Left kidney (tissue), 2 donors: ENCODE measurements around the gene PDZD2. TPM values are rescaled to one million over a fixed set of nuclear protein-coding genes. Genes with fewer than 3 reads are reported as not detected.
"Not testable (repeated sequence)": the region's sequence is repeated elsewhere in the genome, so short reads cannot be mapped to it uniquely, and the experiment has no call there.

Source experiments
- DNase-seq: peaks from one replicate; pipeline ENCODE4 v3.0.0-alpha.2; 2013
- polyA plus RNA-seq: library from polyadenylated mRNA; unstranded; fragments of 120-200 nt; gene quantifications from one replicate; pipeline ENCODE4 v1.2.1, GENCODE V29; 2013; ENCODE audit not compliant: insufficient read length

The PDZD2 gene
- polyA plus RNA-seq, 1 donor = 22.1 TPM

- no peak for DNase-seq
Measured at GRCh38 chr5:32103521-32103920, 464.6 kb downstream of the PDZD2 start.

- no peak for DNase-seq
Measured at GRCh38 chr5:32107291-32107690, 468.4 kb downstream of the PDZD2 start.

DNA sequence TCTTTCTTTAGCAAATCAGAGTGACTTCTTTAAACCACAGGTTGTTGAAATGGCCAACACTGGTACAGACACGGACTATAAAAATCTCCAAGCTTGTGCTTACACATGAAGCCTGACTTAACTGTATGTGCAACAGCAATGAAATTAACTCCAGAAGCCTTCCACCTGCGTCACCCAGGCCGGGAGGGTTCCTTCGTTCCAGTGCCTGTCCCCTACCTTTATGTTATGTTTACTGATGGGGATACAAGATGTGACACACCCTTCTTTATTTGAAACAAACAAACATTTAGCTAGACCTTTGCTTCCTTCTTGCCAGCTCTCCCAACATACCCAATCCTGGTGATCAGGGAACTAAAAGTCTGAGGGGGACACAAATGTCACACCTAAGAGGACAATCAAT is 469.2 kb downstream of the PDZD2 start:
- no peak for DNase-seq

- DNase-seq = no peak
Measured at GRCh38 chr5:32109236-32109635, 470.3 kb downstream of the PDZD2 start.

GRCh38 chr5:32110111-32110696 is 471.3 kb downstream of the PDZD2 start:
- no peak for DNase-seq

DNA sequence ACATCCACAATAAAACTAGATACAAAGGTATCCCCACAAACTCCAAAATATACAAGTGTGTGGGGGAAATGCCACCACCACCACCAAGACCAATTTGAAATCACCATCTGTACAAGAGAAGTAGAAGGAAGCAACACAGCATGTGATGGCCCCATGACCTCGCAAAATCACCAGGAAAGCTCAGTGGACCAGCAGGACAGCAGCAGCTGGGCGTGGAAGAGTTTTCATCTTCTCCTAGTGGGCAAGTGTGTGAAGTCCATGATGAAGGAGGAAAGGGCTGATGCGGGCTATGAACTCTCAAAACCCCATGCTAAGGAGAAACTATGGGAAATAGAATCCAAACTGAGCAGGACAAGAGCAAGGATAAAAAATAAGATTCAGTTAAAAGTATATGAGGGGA is 477.1 kb downstream of the PDZD2 start:
- DNase-seq = no peak

DNA sequence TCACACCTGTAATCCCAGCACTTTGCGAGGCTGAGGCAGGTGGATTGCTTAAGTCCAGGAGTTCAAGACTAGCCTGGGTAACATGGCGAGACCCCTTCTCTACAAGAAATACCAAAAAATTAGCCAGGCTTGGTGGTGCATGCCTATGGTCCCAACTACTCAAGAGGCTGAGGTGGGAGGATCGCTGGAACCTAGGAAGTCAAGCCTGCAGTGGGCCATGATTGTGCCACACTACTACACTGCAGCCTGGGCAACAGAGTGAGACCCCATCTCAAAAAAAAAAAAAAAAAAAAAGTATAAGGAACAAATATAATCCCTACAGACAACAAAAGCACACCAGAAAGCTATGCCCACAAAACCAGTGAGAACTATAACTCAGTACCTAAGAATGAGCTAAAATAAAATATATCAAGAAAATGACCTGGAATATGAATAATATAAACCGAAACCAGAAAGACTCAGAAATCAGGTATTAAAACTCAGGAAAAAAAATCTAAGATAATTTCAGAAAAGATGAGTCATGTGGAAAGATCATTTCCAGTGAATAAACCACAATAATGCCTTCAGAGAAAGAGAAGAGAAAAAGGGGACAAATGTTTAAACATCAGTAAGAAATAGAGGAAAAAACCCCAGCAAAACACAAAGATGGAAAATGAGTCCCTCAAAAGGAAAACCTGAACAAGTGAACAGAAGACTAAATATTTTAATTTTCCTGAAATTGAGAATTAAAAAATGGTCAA is 477.8 kb downstream of the PDZD2 start:
- DNase-seq = no peak

DNA sequence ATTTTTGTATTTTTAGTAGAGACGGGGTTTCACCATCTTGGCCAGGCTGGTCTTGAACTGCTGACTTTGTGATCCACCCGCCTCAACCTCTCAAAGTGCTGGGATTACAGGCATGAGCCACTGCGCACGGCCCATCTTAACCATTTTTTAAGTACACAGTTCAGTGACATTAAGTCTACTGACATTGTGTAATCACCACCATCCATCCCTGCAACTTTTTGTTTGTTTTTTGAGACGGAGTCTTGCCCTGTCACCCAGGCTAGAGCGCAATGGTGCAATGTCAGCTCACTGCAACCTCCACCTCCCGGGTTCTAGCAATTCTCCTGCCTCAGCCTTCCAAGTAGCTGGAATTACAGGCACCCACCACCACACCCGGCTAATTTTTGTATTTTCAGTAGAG is 480.0 kb downstream of the PDZD2 start:
- not testable (repeated sequence) for DNase-seq

GRCh38 chr5:32123058-32123805 is 484.3 kb downstream of the PDZD2 start:
- DNase-seq = no peak

- no peak for DNase-seq
Measured at GRCh38 chr5:32123889-32124676, 485.2 kb downstream of the PDZD2 start.

GRCh38 chr5:32126691-32127090 is 487.8 kb downstream of the PDZD2 start:
- no peak for DNase-seq

DNA sequence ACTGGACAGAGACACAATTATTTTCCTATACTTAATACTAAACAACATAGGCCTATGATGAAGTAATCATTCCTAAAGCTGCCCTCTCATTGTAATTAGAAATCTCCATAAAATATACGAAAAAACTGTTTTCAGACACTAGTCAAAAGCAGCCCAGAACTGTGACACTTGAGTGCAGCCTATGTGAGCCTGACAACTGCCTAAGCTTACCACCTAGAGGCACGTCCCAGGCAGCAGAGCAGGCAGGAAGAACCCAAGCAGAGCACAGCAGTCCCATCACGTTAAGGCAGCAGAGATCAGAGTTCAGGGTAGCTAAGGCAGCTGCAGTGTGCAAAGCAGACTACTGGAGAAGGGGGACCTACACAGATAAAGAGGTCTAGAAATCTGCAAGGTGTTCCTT is 488.8 kb downstream of the PDZD2 start:
- no peak for DNase-seq

GRCh38 chr5:32129074-32129598 is 490.2 kb downstream of the PDZD2 start:
- no peak for DNase-seq

- no peak for DNase-seq
Measured at GRCh38 chr5:32130865-32131264, 491.9 kb downstream of the PDZD2 start.

DNA sequence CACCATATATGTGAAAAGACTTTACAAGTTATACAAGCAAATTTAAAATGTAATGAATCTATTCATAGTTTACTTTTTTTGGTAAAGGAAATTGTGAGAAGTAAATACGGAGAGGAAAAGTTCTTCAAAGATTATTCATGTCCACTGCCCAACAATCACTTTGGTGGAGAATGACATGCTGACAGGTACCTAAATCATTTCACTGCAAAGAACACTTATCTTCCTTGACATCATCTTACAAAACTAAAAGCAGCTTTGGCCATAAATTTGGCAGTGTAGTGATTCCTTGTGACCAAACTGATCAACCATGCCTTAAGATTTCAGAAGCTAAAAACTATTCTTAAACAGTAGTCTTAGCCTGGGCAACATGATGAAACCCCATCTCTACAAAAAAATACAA is 492.7 kb downstream of the PDZD2 start:
- no peak for DNase-seq

GRCh38 chr5:32132757-32133156 is 493.8 kb downstream of the PDZD2 start:
- DNase-seq = no peak

DNA sequence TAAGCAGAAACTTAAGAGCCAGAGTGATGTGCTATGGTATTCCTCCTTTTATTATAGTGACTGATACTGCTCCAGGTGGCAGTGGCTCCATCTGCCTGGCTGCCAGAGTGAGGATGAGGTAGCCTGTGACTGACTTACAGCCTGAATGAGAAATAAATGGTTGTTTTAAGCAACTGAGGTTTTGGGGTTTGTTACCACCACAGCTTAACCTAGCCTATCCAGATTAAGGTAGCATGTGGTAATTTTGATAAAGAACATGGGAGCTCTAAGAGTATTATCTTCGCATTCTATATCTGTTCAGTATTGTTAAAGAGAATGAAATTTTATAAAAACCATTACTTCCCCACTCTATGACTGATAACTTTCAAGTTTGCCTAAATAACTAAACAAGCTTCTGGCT is 496.2 kb downstream of the PDZD2 start:
- DNase-seq = no peak

- DNase-seq = no peak
Measured at GRCh38 chr5:32136342-32136741, 497.4 kb downstream of the PDZD2 start.

GRCh38 chr5:32138839-32139493 is 500.0 kb downstream of the PDZD2 start:
- DNase-seq = no peak

DNA sequence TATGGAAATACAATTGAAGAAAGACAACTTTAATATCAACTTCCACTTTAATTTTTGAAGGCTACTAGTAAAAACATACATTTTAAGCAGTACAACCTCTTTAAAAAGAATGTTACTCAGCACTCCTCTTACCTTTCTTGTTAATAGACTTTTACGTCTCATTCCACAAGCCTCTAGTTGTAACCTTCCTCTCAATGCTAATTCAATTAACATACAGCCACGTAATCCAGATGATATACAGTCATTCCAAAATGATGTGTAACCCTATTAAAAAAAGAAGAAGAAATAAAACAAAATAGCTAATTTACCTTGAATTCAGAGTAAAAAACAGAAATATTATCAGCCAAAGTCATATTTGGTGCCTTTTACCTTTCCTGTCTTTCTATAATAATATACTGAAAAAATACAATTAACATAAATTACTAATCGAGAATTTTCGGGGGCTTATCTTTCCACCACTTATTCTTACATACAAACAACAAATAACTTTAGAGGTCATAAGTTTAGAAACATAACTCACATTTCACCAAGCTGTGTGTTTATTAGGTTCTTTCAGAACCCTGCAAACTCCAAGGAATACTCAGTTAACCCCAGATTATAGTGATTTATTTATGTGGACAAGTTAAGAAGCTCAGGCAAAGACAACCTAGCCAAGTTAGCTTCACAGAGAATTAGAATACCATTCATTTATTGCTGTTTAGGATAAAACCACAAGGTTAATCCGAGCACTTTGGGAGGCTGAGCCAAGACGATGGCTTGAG is 504.9 kb downstream of the PDZD2 start:
- DNase-seq = no peak
